HFF-Myc (cell line): ENCODE measurements around the gene HMGCR.

Source experiments
- DNase-seq: peaks from one replicate; pipeline ENCODE4 v3.0.0-alpha.2; 2011; ENCODE audit warnings: low read depth; ENCODE audit errors: extremely low read depth
- H3K4me3 ChIP-seq: replicated peaks from 2 replicates; pipeline ENCODE4 v1.5.1; 2011; ENCODE audit warnings: low read depth, mild to moderate bottlenecking, control low read depth, low read length
- TF ChIP-seq, protein P1 (sequence below): IDR thresholded peaks from 2 replicates; pipeline ENCODE4 v1.5.1; 2012; ENCODE audit warnings: mild to moderate bottlenecking, low read depth, low read length, control low read depth; ENCODE audit errors: missing control alignments

HMGCR gene

DNA sequence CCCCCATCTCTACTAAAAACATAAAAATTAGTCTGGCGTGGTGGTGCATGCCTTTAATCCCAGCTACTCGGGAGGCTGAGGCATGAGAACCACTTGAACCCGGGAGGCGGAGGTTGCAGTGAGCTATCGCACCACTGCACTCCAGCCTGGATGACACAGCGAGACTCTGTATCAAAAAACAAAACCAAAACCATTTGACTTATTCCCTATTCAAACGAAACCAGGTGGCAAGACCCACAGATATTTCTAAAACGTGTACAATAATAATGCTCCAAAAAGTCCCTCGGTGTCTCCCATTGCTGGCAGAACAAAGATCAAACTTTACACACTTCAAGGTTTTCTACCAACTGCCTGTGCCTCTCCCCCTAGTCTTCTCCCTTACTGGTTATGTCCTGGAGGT, 29.8 kb downstream of the HMGCR start:
- TF ChIP-seq, protein P1, sequence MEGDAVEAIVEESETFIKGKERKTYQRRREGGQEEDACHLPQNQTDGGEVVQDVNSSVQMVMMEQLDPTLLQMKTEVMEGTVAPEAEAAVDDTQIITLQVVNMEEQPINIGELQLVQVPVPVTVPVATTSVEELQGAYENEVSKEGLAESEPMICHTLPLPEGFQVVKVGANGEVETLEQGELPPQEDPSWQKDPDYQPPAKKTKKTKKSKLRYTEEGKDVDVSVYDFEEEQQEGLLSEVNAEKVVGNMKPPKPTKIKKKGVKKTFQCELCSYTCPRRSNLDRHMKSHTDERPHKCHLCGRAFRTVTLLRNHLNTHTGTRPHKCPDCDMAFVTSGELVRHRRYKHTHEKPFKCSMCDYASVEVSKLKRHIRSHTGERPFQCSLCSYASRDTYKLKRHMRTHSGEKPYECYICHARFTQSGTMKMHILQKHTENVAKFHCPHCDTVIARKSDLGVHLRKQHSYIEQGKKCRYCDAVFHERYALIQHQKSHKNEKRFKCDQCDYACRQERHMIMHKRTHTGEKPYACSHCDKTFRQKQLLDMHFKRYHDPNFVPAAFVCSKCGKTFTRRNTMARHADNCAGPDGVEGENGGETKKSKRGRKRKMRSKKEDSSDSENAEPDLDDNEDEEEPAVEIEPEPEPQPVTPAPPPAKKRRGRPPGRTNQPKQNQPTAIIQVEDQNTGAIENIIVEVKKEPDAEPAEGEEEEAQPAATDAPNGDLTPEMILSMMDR = no peak
- DNase-seq = no peak

DNA sequence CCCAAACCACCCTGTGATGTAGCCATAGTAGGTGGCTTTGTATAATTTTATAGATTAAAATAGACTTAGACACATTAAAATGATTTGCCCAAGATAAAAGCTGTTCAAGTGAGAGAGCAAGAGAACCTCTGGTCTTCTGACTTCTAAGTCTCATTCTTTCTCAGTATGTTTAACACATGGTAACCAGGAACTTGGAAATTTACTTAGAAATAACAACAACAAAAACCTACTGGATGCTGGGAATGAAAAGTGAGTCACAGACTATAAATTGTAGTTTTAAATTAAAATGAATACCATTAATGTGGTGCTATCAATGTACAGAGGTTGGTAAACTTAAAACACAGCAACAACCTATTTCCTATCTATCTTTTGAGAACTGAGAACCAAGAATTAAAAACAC, 30.4 kb downstream of the HMGCR start:
- H3K4me3 ChIP-seq = no peak overlapping the region
- TF ChIP-seq, protein P1 = no peak
- peak; percentile 48 for DNase-seq

More for the DNA sequence above, 29.8 kb downstream of the HMGCR start:
- no peak overlapping the region for H3K4me3 ChIP-seq

DNA sequence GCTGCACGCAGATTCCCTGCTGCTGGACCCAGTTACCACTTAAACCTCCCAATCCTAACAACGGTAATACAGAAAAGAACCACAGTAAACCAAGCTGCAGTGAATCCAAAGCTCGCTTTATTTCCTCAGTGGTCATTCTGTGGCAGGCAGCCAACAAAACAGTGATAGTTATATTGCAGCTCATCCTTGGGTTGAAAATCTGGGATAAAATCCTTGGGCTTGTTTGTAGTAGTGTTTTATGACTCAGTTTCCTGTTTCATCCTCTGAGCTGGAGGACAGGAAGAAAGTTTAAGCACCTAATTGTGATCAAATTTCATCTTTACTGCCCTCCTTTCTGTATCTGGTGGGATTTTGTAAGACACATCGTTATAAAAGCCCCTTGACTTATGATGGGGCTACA, 31.4 kb downstream of the HMGCR start:
- peak; percentile 32 for DNase-seq
- no peak overlapping the region for H3K4me3 ChIP-seq
- TF ChIP-seq, protein P1 = no peak

DNA sequence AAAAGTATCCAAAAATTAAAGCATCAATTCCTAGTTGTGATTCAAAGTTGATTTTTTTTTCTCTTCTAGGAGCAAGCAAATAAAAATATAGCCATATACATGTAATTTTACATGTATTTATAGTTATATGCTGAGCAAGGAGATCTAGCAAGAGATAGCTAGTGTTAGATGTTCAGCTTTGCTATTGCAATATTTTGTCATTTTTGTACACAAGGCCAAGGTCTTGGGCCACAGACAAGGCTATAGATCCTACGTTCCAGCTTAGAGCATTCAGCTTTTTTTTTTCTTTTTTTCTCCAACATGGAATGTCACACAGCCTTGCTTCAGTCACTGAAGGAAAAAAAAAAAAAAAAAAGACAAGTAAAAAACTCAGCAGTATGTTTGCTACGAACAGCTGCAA, 36.8 kb downstream of the HMGCR start:
- DNase-seq = no peak
- no peak overlapping the region for H3K4me3 ChIP-seq
- TF ChIP-seq, protein P1 = no peak

DNA sequence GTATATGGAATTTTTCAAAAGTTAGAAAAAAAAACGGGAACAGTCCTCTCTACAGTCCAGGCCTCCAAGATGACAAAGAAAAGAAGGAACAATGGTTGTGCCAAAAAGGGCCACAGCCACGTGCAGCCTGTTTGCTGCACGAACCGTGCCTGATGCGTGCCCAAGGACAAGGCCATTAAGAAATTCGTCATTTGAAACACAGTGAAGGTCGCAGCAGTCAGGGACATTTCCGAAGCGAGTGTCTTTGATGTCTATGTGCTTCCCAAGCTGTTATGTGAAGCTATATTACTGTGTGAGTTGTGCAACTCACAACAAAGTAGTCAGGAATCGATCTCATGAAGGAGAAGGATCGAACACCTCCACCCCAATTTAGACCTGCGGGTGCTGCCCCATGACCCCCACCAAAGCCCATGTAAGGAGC, 37.4 kb downstream of the HMGCR start:
- no peak for DNase-seq
- TF ChIP-seq, protein P1 = no peak
- H3K4me3 ChIP-seq = no peak overlapping the region

DNA sequence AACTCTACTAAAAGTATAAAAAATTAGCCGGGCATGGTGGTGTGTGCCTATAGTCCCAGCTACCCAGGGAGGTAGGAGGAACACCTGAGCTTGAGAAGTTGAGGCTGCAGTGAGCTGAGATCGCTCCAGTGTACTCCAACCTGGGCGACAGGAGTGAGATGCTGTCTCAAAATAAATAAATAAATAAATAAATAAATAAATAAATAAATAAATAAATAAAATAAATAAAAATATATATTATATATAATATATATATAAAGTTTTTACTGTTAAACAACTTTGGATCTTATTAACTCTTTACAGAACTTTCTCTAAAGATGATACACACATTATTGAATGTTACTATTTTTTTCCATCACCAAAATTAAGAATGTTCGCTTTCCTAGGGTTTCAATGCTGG, 38.4 kb downstream of the HMGCR start:
- TF ChIP-seq, protein P1 = no peak
- H3K4me3 ChIP-seq = no peak overlapping the region
- no peak for DNase-seq

DNA sequence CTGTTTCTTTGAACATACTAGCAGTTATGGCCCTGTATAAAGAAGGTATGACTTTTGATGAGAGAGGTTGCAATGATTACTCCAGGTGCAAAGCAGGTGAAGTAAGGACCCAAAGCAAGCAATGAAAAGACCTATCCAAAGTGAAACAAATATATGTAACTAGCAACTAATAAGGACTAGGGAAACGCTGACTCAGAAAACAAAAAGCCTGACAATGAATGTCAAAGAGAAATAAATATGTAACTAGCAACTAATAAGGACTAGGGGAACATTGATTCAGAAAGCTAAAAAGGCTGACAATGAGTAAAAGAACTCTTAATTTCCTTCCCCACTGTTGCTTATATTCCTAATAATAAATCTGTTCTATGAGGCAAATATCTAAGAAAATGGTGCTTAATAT, 43.1 kb downstream of the HMGCR start:
- no peak overlapping the region for H3K4me3 ChIP-seq
- DNase-seq = no peak
- TF ChIP-seq, protein P1 = no peak
